Gastroesophageal sphincter (tissue), 3 donors: Measurements from ENCODE around the gene SH2D6.

Experiments used
- EP300 ChIP-seq: sonication (generic); formaldehyde crosslinking; IDR thresholded peaks from one replicate; pipeline ENCODE4 v1.6.1; 2017; ENCODE audit warnings: antibody characterized with exemption, mild to moderate bottlenecking
- TF ChIP-seq, protein P1 (sequence below), 4 experiments: fragments of 200-600 bp in 2 of 4; fragments of 450-650 bp in 2 of 4; sonication (generic) in 1 of 4; IDR thresholded peaks; one replicate each; pipeline ENCODE4 v1.5.1; 2017 to 2019; ENCODE audit warnings: antibody characterized with exemption in 4 of 4, mild to moderate bottlenecking in 2 of 4, moderate library complexity in 2 of 4

- TF ChIP-seq, protein P1, sequence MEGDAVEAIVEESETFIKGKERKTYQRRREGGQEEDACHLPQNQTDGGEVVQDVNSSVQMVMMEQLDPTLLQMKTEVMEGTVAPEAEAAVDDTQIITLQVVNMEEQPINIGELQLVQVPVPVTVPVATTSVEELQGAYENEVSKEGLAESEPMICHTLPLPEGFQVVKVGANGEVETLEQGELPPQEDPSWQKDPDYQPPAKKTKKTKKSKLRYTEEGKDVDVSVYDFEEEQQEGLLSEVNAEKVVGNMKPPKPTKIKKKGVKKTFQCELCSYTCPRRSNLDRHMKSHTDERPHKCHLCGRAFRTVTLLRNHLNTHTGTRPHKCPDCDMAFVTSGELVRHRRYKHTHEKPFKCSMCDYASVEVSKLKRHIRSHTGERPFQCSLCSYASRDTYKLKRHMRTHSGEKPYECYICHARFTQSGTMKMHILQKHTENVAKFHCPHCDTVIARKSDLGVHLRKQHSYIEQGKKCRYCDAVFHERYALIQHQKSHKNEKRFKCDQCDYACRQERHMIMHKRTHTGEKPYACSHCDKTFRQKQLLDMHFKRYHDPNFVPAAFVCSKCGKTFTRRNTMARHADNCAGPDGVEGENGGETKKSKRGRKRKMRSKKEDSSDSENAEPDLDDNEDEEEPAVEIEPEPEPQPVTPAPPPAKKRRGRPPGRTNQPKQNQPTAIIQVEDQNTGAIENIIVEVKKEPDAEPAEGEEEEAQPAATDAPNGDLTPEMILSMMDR (IDR thresholded peaks at IDR 0.05), result no peak
- no peak for TF ChIP-seq EP300
Measured at GRCh38 chr2:85453571-85453970, 35.1 kb downstream of the SH2D6 start.
